SU-DHL-6 (cell line): ENCODE data around the gene HNRNPM.

Experiments used
- H2AFZ ChIP-seq: fragments of 200-600 bp; sonication (generic); 2 replicates; pipeline ENCODE4 v1.6.1; 2014; ENCODE audit warnings: low read depth, mild to moderate bottlenecking, moderate library complexity, mixed read lengths, antibody characterized with exemption, low read length; ENCODE audit not compliant: severe bottlenecking
- H3F3A ChIP-seq: fragments of 200-600 bp; shearing (Covaris generic); 2 replicates; pipeline ENCODE4 v1.6.0; 2016; ENCODE audit warnings: antibody characterized with exemption, mild to moderate bottlenecking; ENCODE audit not compliant: insufficient read depth
- H3K27ac ChIP-seq: fragments of 200-600 bp; sonication (generic); 2 replicates; pipeline ENCODE4 v1.5.1; 2016; ENCODE audit warnings: low read depth, mild to moderate bottlenecking, low read length, moderate library complexity, mixed read lengths
- H3K27me3 ChIP-seq: fragments of 200-600 bp; sonication (generic), shearing (Covaris generic); 2 replicates; pipeline ENCODE4 v1.6.0; 2014; ENCODE audit warnings: mild to moderate bottlenecking, low read length
- H3K36me3 ChIP-seq: fragments of 200-600 bp; sonication (generic); 2 replicates; pipeline ENCODE4 v1.6.1; 2014; ENCODE audit warnings: mild to moderate bottlenecking, low read length, mixed read lengths
- H3K4me2 ChIP-seq: fragments of 300-600, 200-600 bp; shearing (Covaris generic), sonication (generic); 2 replicates; pipeline ENCODE4 v1.6.0; 2014; ENCODE audit warnings: low read length, low read depth, mild to moderate bottlenecking; ENCODE audit not compliant: poor library complexity, severe bottlenecking
- H3K4me3 ChIP-seq: fragments of 200-600 bp; sonication (generic); 2 replicates; pipeline ENCODE4 v1.5.1; 2014; ENCODE audit warnings: antibody characterized with exemption, low read length, mild to moderate bottlenecking, mixed read lengths; ENCODE audit not compliant: insufficient read depth, poor library complexity, severe bottlenecking
- H3K79me2 ChIP-seq: fragments of 200-600 bp; sonication (generic); 2 replicates; pipeline ENCODE4 v1.6.1; 2014; ENCODE audit warnings: mild to moderate bottlenecking, low read length, moderate library complexity; ENCODE audit not compliant: insufficient read depth
- H3K9ac ChIP-seq: fragments of 200-600 bp; sonication (generic); 2 replicates; pipeline ENCODE4 v1.7.0; 2014; ENCODE audit warnings: mild to moderate bottlenecking, low read length
- H3K9me2 ChIP-seq: fragments of 200-600 bp; sonication (generic); replicated peaks from 2 replicates; pipeline ENCODE4 v1.6.1; 2014; ENCODE audit warnings: low read length; ENCODE audit not compliant: insufficient read depth
- H3K9me3 ChIP-seq: fragments of 200-600 bp; sonication (generic); 2 replicates; pipeline ENCODE4 v1.6.1; 2014; ENCODE audit warnings: low read length, mixed read lengths; ENCODE audit not compliant: insufficient read depth
- H4K20me1 ChIP-seq: fragments of 200-600 bp; sonication (generic); 2 replicates; pipeline ENCODE4 v1.6.1; 2014; ENCODE audit warnings: low read depth, mild to moderate bottlenecking, antibody characterized with exemption, low read length, moderate library complexity, mixed read lengths
- CTCF ChIP-seq: fragments of 200-600 bp; sonication (generic); IDR thresholded peaks from one replicate; pipeline ENCODE4 v1.5.1; 2017; ENCODE audit warnings: antibody characterized with exemption, mild to moderate bottlenecking, low read length, moderate library complexity; ENCODE audit not compliant: insufficient read depth, poor library complexity, severe bottlenecking
- EZH2phosphoT487 ChIP-seq: fragments of 200-600 bp; sonication (generic), shearing (Covaris generic); conservative IDR thresholded peaks from 2 replicates; pipeline ENCODE4 v1.6.1; 2018; ENCODE audit warnings: mild to moderate bottlenecking, antibody characterized with exemption, low read length, moderate library complexity, mixed read lengths

Gene HNRNPM

GRCh38 chr19:8530061-8530679, 85.4 kb downstream of the HNRNPM start:
- H3K36me3 ChIP-seq: no peaks in the 10 kb centered on the region
- no peak overlapping the region for H2AFZ ChIP-seq
- no peak overlapping the region for H3K4me2 ChIP-seq
- no peaks in the 10 kb centered on the region for H4K20me1 ChIP-seq
- H3K27me3 ChIP-seq: no peaks in the 10 kb centered on the region
- no peak overlapping the region for H3K9ac ChIP-seq
- H3K79me2 ChIP-seq: no peaks in the 10 kb centered on the region
- TF ChIP-seq EZH2phosphoT487: no peak
- no peak for TF ChIP-seq CTCF
- H3K27ac ChIP-seq: no peak overlapping the region
- H3K9me3 ChIP-seq: no peaks in the 10 kb centered on the region
- H3K9me2 ChIP-seq: no peaks in the 10 kb centered on the region
- no peaks in the 10 kb centered on the region for H3F3A ChIP-seq
- H3K4me3 ChIP-seq: no peak overlapping the region

- Histone ChIP-seq H3K9me2 (no peaks in the 10 kb centered on the region), H3K4me3 (no peak overlapping the region), H3K4me2 (no peak overlapping the region), H3K27ac (no peak overlapping the region), H3K9ac (no peak overlapping the region), H3K36me3 (no peaks in the 10 kb centered on the region), H3F3A (no peaks in the 10 kb centered on the region), H3K9me3 (no peaks in the 10 kb centered on the region), H3K27me3 (no peaks in the 10 kb centered on the region), H3K79me2 (no peaks in the 10 kb centered on the region), H4K20me1 (no peaks in the 10 kb centered on the region), H2AFZ (no peak overlapping the region)
- no peak for TF ChIP-seq CTCF
- no peak for TF ChIP-seq EZH2phosphoT487
Measured at GRCh38 chr19:8531470-8531869, 86.7 kb downstream of the HNRNPM start.

- Histone ChIP-seq H3K9me2 (no peaks in the 10 kb centered on the region), H2AFZ (no peak overlapping the region), H3K9ac (no peak overlapping the region), H3K4me3 (no peak overlapping the region), H3F3A (no peaks in the 10 kb centered on the region), H3K27me3 (no peaks in the 10 kb centered on the region), H3K27ac (no peak overlapping the region), H3K4me2 (no peak overlapping the region), H3K9me3 (no peaks in the 10 kb centered on the region), H4K20me1 (no peaks in the 10 kb centered on the region), H3K79me2 (no peaks in the 10 kb centered on the region), H3K36me3 (no peaks in the 10 kb centered on the region)
- TF ChIP-seq EZH2phosphoT487 (no peak), CTCF (no peak)
Measured at GRCh38 chr19:8532225-8532624, 87.5 kb downstream of the HNRNPM start.
